SK-N-MC (cell line): ENCODE data around the gene ARMCX5.

ENCODE experiments used
- DNase-seq: peaks from one replicate; pipeline ENCODE4 v3.0.0-alpha.2; 2011; ENCODE audit warnings: low read depth, low spot score
- H3K27ac ChIP-seq: fragments of 200-600 bp; sonication (generic); 2 replicates; pipeline ENCODE4 v1.5.1; 2016; ENCODE audit warnings: mixed run types
- H3K36me3 ChIP-seq: fragments of 200-600 bp; sonication (generic); 2 replicates; pipeline ENCODE4 v1.6.1; 2017; ENCODE audit warnings: antibody characterized with exemption, low read length, mixed read lengths; ENCODE audit not compliant: insufficient read depth
- H3K4me3 ChIP-seq: fragments of 200-600 bp; sonication (generic); 2 replicates; pipeline ENCODE4 v1.5.1; 2016
- H3K9ac ChIP-seq: fragments of 200-600 bp; sonication (generic); 2 replicates; pipeline ENCODE4 v1.8.0; 2017; ENCODE audit warnings: mixed run types, mixed read lengths; ENCODE audit not compliant: insufficient read length
- H3K9me3 ChIP-seq: fragments of 200-600 bp; sonication (generic); 2 replicates; pipeline ENCODE4 v1.6.1; 2017; ENCODE audit warnings: low read depth, mild to moderate bottlenecking, antibody characterized with exemption, low read length, moderate library complexity, mixed read lengths
- EZH2 ChIP-seq: fragments of 200-600 bp; sonication (generic); IDR thresholded peaks from one replicate; pipeline ENCODE4 v1.6.1; 2017; ENCODE audit warnings: antibody characterized with exemption
- FOXP2 ChIP-seq: optimal IDR thresholded peaks from 2 replicates; pipeline ENCODE3; 2011; ENCODE audit warnings: mild to moderate bottlenecking, moderate library complexity; ENCODE audit not compliant: insufficient read depth; ENCODE audit errors: extremely low read length, control extremely low read depth
- POLR2AphosphoS5 ChIP-seq: IDR thresholded peaks from 2 replicates; pipeline ENCODE4 v1.6.1; 2012; ENCODE audit warnings: mild to moderate bottlenecking, low read depth, low read length, borderline replicate concordance

Gene ARMCX5

GRCh38 chrX:102599084-102599950 lies at the start of gene ARMCX5:
Gene ARMCX5, plus strand, starts transcription at chrX:102599515. Its CDS starts 2,627 bp downstream, at chrX:102602142.
- peak; percentile 71 for DNase-seq
- H3K27ac ChIP-seq, result peak within 1 kb of the TSS; percentile 84
- peak within 1 kb of the TSS; percentile 87 for H3K9ac ChIP-seq
- H3K9me3 ChIP-seq, result no peaks in the 10 kb centered on the region
- peak within 1 kb of the TSS; percentile 92 for H3K4me3 ChIP-seq
- TF ChIP-seq FOXP2 (no peak), POLR2AphosphoS5 (peak; percentile 85)
- peaks cover 6% of the 10 kb centered on the region; the same call in 1 of the 2 replicates for H3K36me3 ChIP-seq

- H3K27ac ChIP-seq, result no peak overlapping the region
- no peaks in the 10 kb centered on the region for H3K9me3 ChIP-seq
- H3K9ac ChIP-seq, result no peak overlapping the region
- no peaks in the 10 kb centered on the region for H3K36me3 ChIP-seq
- no peak overlapping the region for H3K4me3 ChIP-seq
- TF ChIP-seq POLR2AphosphoS5, result no peak
- TF ChIP-seq FOXP2, result no peak
- no peak for TF ChIP-seq EZH2
- DNase-seq, result no peak
These were observed 40.7 kb upstream of the ARMCX5 start for GRCh38 chrX:102558607-102559006.

- no peak for TF ChIP-seq POLR2AphosphoS5
- no peaks in the 10 kb centered on the region for H3K36me3 ChIP-seq
- H3K9me3 ChIP-seq, result no peaks in the 10 kb centered on the region
- no peak overlapping the region for H3K27ac ChIP-seq
- no peak overlapping the region for H3K4me3 ChIP-seq
- H3K9ac ChIP-seq, result no peak overlapping the region
- DNase-seq, result no peak
These were observed 38.8 kb upstream of the ARMCX5 start for GRCh38 chrX:102560423-102561068.

GRCh38 chrX:102580891-102581290 lies 18.4 kb upstream of the ARMCX5 start:
- no peak for DNase-seq
- no peak for TF ChIP-seq EZH2
- no peak for TF ChIP-seq FOXP2
- no peak for TF ChIP-seq POLR2AphosphoS5

GRCh38 chrX:102593367-102593766 lies 5.9 kb upstream of the ARMCX5 start:
- no peak overlapping the region for H3K9ac ChIP-seq
- H3K27ac ChIP-seq, result no peak overlapping the region
- no peak for TF ChIP-seq EZH2
- no peak overlapping the region for H3K4me3 ChIP-seq
- no peaks in the 10 kb centered on the region for H3K36me3 ChIP-seq
- H3K9me3 ChIP-seq, result no peaks in the 10 kb centered on the region
- no peak for DNase-seq

More at GRCh38 chrX:102580891-102581290, 18.4 kb upstream of the ARMCX5 start:
- Histone ChIP-seq H3K9me3 (no peaks in the 10 kb centered on the region), H3K9ac (no peak overlapping the region), H3K4me3 (no peak overlapping the region), H3K27ac (no peak overlapping the region), H3K36me3 (no peaks in the 10 kb centered on the region)

- no peaks in the 10 kb centered on the region for H3K9me3 ChIP-seq
- no peak for DNase-seq
- H3K4me3 ChIP-seq, result peak overlapping the region; percentile 92
- no peak overlapping the region for H3K27ac ChIP-seq
- peaks cover 6% of the 10 kb centered on the region; the same call in 1 of the 2 replicates for H3K36me3 ChIP-seq
- peak overlapping the region; percentile 87 for H3K9ac ChIP-seq
- no peak for TF ChIP-seq POLR2AphosphoS5
- TF ChIP-seq EZH2, result no peak
- no peak for TF ChIP-seq FOXP2
These were observed 750 bp downstream of the ARMCX5 start for GRCh38 chrX:102599951-102600579.

- TF ChIP-seq EZH2, result no peak
- no peak for TF ChIP-seq POLR2AphosphoS5
- no peak for TF ChIP-seq FOXP2
- no peak for DNase-seq
- no peak overlapping the region for H3K4me3 ChIP-seq
- H3K27ac ChIP-seq, result no peak overlapping the region
- H3K9ac ChIP-seq, result no peak overlapping the region
- H3K9me3 ChIP-seq, result no peaks in the 10 kb centered on the region
- H3K36me3 ChIP-seq, result peaks cover 23% of the 10 kb centered on the region
These were observed 5.0 kb downstream of the ARMCX5 start for GRCh38 chrX:102604327-102604726.

- Histone ChIP-seq H3K9me3 (no peaks in the 10 kb centered on the region), H3K36me3 (peaks cover 30% of the 10 kb centered on the region), H3K9ac (no peak overlapping the region), H3K4me3 (no peak overlapping the region), H3K27ac (no peak overlapping the region)
- DNase-seq, result no peak
- no peak for TF ChIP-seq POLR2AphosphoS5
- TF ChIP-seq EZH2, result no peak
- no peak for TF ChIP-seq FOXP2
These were observed 6.8 kb downstream of the ARMCX5 start for GRCh38 chrX:102606115-102606514.

- DNase-seq, result no peak
- Histone ChIP-seq H3K27ac (no peak overlapping the region), H3K9me3 (no peaks in the 10 kb centered on the region), H3K36me3 (peaks cover 19% of the 10 kb centered on the region), H3K4me3 (no peak overlapping the region), H3K9ac (no peak overlapping the region)
- TF ChIP-seq EZH2 (no peak), FOXP2 (no peak), POLR2AphosphoS5 (no peak)
These were observed 11.6 kb downstream of the ARMCX5 start for GRCh38 chrX:102610905-102611304.
